ENCODE measurements around the gene ARHGAP40.

ARHGAP40 gene

GRCh38 chr20:38585404-38586180 is 16.0 kb upstream of the ARHGAP40 start:
- no peaks in the 10 kb centered on the region; the same call in 1 of the 2 replicates for H3K9me3 ChIP-seq
- H3K4me1 ChIP-seq, result no peaks in the 10 kb centered on the region
- H3K27me3 ChIP-seq, result no peaks in the 10 kb centered on the region
- no peak for DNase-seq
- no peak overlapping the region for H3K4me3 ChIP-seq (ENCODE audit: low read depth, low read length)
- TF ChIP-seq, protein P1, sequence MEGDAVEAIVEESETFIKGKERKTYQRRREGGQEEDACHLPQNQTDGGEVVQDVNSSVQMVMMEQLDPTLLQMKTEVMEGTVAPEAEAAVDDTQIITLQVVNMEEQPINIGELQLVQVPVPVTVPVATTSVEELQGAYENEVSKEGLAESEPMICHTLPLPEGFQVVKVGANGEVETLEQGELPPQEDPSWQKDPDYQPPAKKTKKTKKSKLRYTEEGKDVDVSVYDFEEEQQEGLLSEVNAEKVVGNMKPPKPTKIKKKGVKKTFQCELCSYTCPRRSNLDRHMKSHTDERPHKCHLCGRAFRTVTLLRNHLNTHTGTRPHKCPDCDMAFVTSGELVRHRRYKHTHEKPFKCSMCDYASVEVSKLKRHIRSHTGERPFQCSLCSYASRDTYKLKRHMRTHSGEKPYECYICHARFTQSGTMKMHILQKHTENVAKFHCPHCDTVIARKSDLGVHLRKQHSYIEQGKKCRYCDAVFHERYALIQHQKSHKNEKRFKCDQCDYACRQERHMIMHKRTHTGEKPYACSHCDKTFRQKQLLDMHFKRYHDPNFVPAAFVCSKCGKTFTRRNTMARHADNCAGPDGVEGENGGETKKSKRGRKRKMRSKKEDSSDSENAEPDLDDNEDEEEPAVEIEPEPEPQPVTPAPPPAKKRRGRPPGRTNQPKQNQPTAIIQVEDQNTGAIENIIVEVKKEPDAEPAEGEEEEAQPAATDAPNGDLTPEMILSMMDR (IDR thresholded peaks at IDR 0.05; ENCODE audit: low read depth, low read length), result no peak
- H3K36me3 ChIP-seq, result no peaks in the 10 kb centered on the region

GRCh38 chr20:38586181-38586525 is 15.5 kb upstream of the ARHGAP40 start:
- TF ChIP-seq, protein P1 (IDR thresholded peaks at IDR 0.05; ENCODE audit: low read depth, low read length), result no peak
- DNase-seq, result no peak
- H3K9me3 ChIP-seq, result no peaks in the 10 kb centered on the region; the same call in 1 of the 2 replicates
- H3K27me3 ChIP-seq, result no peaks in the 10 kb centered on the region
- no peaks in the 10 kb centered on the region for H3K36me3 ChIP-seq
- H3K4me1 ChIP-seq, result no peaks in the 10 kb centered on the region
- no peak overlapping the region for H3K4me3 ChIP-seq (ENCODE audit: low read depth, low read length)

GRCh38 chr20:38588303-38588702 is 13.3 kb upstream of the ARHGAP40 start:
- Histone ChIP-seq H3K4me3 (ENCODE audit: low read depth, low read length) (no peak overlapping the region), H3K27me3 (no peaks in the 10 kb centered on the region), H3K36me3 (no peaks in the 10 kb centered on the region), H3K9me3 (no peaks in the 10 kb centered on the region; the same call in 1 of the 2 replicates), H3K4me1 (no peaks in the 10 kb centered on the region)
- TF ChIP-seq, protein P1 (IDR thresholded peaks at IDR 0.05; ENCODE audit: low read depth, low read length), result no peak
- DNase-seq, result no peak

- TF ChIP-seq, protein P1 (IDR thresholded peaks at IDR 0.05; ENCODE audit: low read depth, low read length), result no peak
- H3K36me3 ChIP-seq, result no peaks in the 10 kb centered on the region
- H3K9me3 ChIP-seq, result no peaks in the 10 kb centered on the region; the same call in 1 of the 2 replicates
- H3K4me1 ChIP-seq, result no peaks in the 10 kb centered on the region
- no peak overlapping the region for H3K4me3 ChIP-seq (ENCODE audit: low read depth, low read length)
- no peak for DNase-seq
- no peaks in the 10 kb centered on the region for H3K27me3 ChIP-seq
Observed at GRCh38 chr20:38589351-38589750, 12.3 kb upstream of the ARHGAP40 start.

DNA sequence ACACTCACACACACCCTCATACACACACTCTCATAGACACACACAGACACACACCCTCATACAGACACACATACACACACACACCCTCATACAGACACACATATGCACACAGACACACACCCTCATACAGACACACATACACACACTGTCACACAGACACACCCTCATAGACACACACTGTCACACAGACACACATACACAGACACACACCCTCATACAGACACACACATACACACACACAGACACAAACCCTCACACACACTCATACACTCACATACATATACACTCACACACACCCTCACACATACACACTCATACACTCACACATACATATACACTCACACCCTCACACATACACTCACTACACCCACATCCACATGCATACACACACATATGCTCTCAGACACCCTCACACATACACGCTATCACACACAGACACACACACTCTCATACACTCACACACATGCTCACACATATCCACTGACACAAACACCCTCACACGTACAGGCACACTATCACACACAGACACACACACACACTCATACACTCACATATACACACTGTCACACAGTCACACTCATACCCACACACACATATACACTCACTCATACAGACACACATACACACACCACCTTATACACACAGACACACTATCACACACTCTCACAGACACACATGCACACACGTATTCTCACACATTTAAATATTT is 11.5 kb upstream of the ARHGAP40 start:
- no peaks in the 10 kb centered on the region for H3K27me3 ChIP-seq
- no peaks in the 10 kb centered on the region; the same call in 1 of the 2 replicates for H3K9me3 ChIP-seq
- TF ChIP-seq, protein P1 (IDR thresholded peaks at IDR 0.05; ENCODE audit: low read depth, low read length), result no peak
- DNase-seq, result no peak
- H3K36me3 ChIP-seq, result no peaks in the 10 kb centered on the region
- no peaks in the 10 kb centered on the region for H3K4me1 ChIP-seq
- no peak overlapping the region for H3K4me3 ChIP-seq (ENCODE audit: low read depth, low read length)
